Left renal cortex interstitium (tissue), 4 donors: Measurements from ENCODE around the gene GLTP. TPM values are rescaled to one million over a fixed set of nuclear protein-coding genes. Genes with fewer than 3 reads are reported as not detected.
"Not testable (repeated sequence)": the region's sequence is repeated elsewhere in the genome, so short reads cannot be mapped to it uniquely, and the experiment has no call there.

ENCODE experiments used
- DNase-seq, 4 donors: peaks; one replicate each; pipeline ENCODE4 v3.0.0-alpha.2; 2013; ENCODE audit warnings: low read depth in 4 of 4, low spot score in 2 of 4, missing footprints in 1 of 4
- polyA plus RNA-seq, 4 donors: library from polyadenylated mRNA; unstranded; fragments of 120-200 nt; gene quantifications; one replicate each; pipeline ENCODE4 v1.2.1, GENCODE V29; 2013; ENCODE audit not compliant: insufficient read length in 4 of 4

The GLTP gene
- polyA plus RNA-seq, 4 donors = 34.2 to 41.7 (median 35.9) TPM

DNA sequence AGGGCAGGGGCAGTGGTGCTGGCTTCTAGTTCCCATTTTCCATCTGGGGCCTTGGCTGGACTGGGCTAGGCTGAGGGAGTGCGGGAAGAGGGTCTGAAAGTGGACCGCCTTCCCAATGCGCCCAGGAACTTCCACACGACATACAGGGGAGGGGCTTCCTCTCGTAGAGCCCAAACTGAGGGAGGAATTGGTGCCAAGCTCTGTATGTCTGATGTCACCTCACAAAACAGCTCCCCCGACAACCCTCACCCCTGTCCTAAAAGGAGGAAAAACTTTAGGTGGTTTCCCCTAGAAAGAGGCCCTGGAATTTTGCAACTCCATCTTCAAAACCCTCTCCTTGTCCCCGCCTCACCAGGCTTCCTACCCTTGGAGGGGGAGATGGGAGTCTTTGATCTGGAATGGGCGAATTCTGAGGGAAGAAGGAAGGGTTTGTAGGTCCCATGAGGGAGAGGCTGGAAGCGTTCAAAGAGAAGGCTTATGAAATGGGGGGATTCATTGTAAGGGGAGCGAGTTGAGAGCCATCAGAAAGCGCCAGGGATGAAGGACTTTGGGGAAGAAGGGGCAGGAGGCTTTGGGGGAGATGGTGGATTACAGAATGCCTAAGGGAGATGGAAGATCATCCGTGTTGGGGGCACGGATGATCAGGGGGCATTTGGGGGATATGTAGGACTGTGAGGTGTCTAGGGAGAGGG, 844 bp downstream of the GLTP start:
- no peak for DNase-seq

DNA sequence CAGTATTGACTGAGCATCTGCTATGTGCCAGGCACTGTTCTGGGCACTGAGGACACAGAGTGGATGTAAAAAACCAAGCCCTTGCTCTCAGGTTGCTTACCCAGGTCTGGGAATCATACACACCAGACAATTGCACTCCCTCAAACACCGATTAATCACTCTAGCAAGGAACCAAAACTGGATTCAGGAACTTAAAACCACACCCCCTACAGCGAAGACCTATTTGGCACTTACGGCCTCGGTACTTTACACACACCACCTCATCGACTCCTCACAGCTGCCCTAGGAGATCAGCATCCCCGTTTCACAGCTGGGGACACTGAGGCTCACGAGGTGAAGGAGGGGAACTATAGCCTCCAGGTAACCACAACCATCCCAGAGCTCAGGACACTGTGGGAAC, 1.6 kb downstream of the GLTP start:
- DNase-seq = no peak

- no peak for DNase-seq
Measured at GRCh38 chr12:109878247-109878625, 2.1 kb downstream of the GLTP start.

DNA sequence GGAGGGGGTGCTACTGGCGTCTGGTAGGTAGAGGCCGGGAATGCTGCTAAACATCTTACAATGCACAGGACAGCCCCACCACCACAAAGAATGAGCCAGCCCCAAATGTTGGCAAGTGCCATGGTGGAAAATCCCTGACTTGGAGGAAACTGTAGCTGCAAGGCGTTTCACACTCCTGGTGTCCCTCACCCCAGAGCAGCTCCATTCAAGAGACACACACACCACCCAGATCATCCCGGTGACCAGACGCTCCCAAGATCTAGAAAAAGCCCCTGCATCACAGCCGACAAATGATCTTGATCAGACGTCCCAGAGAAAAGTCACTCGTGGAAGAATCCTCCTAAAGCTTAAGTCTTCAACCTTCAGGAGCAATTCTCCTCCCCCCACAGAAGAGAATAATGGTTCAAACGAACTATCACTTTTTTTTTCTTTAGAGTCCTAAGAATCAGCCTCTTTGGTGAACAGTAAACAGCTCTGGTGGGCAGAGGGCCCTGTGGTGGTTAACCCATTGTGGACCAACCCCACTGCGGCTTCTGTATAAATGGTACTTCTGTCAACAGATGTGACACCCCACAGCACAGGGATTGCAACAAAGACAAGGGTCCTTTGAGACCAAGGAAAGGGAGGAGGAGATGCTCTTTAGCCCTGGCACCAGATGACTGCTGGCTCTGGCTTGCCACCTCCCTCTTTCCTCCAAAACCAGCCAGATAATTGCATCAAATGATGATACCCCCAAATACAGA, 2.7 kb downstream of the GLTP start:
- DNase-seq = no peak

GRCh38 chr12:109876406-109876805, 3.9 kb downstream of the GLTP start:
- DNase-seq = no peak

GRCh38 chr12:109875572-109876131, 4.7 kb downstream of the GLTP start:
- no peak for DNase-seq

DNA sequence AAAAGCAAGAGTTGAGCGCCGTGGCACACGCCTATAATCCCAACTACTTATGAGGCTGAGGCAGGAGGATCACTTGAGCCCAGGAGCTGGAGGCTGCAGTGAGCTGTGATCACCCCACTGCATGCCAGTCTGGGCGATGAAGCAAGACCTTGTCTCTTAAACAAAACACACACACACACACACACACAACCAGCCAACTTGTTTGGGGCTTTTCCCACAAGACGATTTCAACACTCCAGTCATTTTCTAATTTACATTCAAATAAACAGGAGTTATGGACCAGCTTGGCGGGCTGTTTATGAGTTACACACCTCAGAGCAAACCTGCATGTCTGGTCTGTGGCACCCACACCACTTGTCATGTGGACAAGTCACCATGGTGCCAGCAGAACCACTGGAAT, 6.7 kb downstream of the GLTP start:
- no peak for DNase-seq

DNA sequence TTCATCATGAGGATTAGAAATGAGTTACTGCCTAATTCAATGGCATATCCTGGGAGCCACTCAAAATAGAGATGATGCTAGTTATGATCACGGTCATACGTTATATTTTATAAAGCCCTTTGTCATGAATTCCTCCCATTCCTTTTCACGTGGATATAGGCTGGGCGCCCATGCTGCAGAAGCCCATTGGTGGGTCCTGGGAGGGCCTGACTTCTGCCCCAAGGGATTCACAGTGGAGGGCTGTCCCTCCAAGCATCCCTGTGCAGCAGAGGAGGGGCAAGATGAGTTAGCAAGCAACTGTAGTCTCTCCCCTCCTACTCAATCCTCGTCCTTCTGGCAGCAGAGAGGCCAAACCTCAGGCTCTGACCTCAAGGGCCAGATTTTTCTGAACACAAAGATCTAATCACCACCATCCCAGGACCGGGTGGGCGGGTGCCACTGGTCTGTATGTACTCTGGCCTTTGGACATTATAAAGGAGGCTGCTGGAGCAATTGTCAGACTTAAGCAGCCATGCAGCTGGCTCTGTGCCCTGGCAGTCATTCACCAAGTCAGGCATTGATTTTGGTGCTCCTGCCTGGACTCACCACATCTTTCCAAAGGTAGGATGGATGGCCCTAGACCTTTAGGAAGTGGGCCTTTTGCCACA, 8.6 kb downstream of the GLTP start:
- DNase-seq = no peak

DNA sequence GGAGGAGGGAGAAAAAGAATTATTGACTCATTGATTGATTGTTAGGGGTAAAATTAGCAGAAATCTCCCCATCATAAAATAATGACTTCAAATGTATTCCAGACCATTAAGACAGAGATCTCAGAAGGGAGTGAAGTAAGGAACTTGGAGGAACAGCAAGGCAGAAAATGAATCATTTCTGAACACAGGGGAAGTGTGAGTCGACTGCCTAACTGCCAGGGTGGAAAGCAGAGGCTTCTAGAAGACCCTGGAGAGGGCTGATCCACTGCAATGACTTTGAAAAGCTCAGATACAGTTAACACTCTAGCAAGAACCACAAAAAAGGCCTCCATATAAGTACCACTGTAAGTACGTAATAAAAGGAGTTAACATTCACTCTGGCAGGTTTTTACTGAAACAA, 9.7 kb downstream of the GLTP start:
- no peak for DNase-seq

GRCh38 chr12:109868182-109869051, 11.9 kb downstream of the GLTP start:
- DNase-seq = no peak

- no peak for DNase-seq
Measured at GRCh38 chr12:109864916-109865315, 15.4 kb downstream of the GLTP start.

GRCh38 chr12:109863847-109864712, 16.3 kb downstream of the GLTP start:
- no peak for DNase-seq

GRCh38 chr12:109862491-109862890, 17.9 kb downstream of the GLTP start:
- DNase-seq = not testable (repeated sequence)

GRCh38 chr12:109861689-109862314, 18.5 kb downstream of the GLTP start:
- no peak for DNase-seq

GRCh38 chr12:109860977-109861376, 19.4 kb downstream of the GLTP start:
- DNase-seq = no peak

- no peak for DNase-seq
Measured at GRCh38 chr12:109858764-109859163, 21.6 kb downstream of the GLTP start.

DNA sequence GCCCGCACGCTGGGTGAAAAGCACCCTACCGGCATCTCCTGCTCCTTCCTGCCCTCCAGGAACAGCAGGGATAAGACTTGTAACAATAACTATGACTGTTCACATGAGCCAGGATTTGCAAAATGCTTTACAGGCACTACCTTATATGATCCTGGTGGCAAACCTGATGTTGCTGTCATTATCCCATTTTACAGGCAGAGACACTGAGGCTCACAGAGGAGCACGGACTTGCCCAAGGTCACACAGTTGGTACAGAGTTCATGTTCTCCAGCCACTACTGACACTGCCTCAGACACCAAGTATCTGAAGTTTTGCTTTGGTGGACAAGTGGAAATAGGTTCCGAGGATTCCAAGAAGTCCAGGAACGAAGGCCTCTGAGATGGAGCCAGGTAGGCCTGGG, 22.6 kb downstream of the GLTP start:
- no peak for DNase-seq

DNA sequence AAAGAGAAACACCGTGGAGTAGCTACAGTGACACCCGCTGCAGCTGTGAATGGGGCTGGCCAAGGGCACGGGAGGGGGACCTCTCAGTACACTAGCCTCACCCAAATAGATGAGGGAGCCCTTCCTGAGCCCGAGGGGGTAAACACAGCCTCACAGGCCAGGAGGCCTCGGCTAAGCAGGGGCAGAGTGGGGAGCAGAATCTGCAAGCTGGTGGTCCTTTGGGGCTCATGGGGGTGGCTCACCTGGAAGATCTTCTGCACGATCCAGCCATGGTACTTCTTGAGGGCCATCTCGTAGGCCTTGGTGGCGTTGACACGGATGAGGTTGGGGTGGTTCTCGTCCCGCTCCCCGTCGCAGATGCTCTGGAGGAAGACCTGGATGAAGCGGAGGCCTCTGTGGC, 25.0 kb downstream of the GLTP start:
- DNase-seq = no peak

DNA sequence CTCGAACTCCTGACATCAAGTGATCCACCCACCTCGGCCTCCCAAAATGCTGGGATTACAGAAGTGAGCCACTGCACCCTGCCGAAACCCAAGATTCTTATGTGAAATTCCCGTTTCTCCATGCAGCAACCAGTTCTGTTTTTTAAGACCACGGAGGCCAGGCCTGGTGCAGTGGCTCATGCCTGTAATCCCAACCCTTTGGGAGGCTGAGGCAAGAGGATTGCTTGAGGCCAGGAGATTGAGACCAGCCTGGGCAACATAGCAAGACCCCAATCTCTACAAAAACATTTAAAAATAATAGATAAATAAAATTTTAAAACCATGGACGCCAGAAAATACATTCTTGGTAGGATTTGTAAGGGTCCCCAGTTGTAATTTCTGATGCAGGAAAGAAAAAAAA, 29.8 kb downstream of the GLTP start:
- not testable (repeated sequence) for DNase-seq
